ENCODE data around the gene CCDC107. TPM values are rescaled to one million over a fixed set of nuclear protein-coding genes. Genes with fewer than 3 reads are reported as not detected.
"Not testable (repeated sequence)": the region's sequence is repeated elsewhere in the genome, so short reads cannot be mapped to it uniquely, and the experiment has no call there.

Gene CCDC107, protein sequence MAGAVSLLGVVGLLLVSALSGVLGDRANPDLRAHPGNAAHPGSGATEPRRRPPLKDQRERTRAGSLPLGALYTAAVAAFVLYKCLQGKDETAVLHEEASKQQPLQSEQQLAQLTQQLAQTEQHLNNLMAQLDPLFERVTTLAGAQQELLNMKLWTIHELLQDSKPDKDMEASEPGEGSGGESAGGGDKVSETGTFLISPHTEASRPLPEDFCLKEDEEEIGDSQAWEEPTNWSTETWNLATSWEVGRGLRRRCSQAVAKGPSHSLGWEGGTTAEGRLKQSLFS
- total RNA-seq, result 11.0 TPM

DNA sequence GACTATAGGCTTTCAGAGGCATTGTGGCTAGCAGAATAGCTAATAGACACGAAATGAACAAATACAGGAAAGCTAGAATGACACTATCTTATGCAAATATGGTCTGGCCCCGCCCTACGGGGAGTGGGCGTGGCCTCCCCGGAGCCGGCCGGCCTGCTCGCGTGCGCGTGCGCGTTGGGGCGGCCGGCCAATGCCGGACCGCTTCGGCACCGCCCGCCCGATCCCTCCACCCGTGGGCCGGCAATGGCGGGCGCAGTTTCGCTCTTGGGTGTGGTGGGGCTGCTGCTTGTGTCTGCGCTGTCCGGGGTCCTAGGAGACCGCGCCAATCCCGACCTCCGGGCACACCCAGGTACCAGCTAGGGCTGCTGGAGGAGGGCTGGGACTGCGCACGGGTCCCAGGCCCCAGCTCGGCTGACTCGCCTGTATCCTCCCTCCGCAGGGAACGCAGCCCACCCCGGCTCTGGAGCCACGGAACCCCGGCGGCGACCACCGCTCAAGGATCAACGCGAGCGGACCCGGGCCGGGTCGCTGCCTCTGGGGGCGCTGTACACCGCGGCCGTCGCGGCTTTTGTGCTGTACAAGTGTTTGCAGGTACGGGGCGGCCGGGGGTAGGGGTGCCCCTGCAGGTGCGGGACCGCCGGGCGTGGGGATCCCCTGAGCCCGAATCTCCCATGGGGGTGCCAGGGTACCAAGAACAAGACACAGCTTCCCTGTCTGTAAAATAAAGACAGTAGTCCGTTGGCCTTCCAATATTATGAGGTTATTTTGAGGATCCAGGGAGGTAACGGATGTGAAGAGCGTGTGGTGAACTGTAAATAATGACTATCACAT lies at the start of gene CCDC107:
Gene CCDC107, plus strand, starts transcription at position 156 of the 831 bp plus-strand sequence. Its CDS starts 88 bp downstream, at position 244.
- H3K4me1 ChIP-seq (ENCODE audit: control insufficient read depth in 3 of 3, insufficient read depth in 3 of 3, low read length in 3 of 3), result peaks cover 26 to 44% (median 28%) of the 10 kb centered on the region in 3 donors
- peak within 1 kb of the TSS; percentile 76 to 91 (median 90) for H3K4me3 ChIP-seq (ENCODE audit: low read length in 3 of 3)
- H3K36me3 ChIP-seq (ENCODE audit: control insufficient read depth in 3 of 3, insufficient read depth in 3 of 3, low read length in 3 of 3), result peaks cover 9 to 11% (median 11%) of the 10 kb centered on the region in 3 donors
- no peaks in the 10 kb centered on the region for H3K9me3 ChIP-seq (ENCODE audit: control insufficient read depth in 3 of 3, low read length in 3 of 3)
- no peaks in the 10 kb centered on the region for H3K27me3 ChIP-seq (ENCODE audit: control insufficient read depth in 3 of 3, insufficient read depth in 3 of 3, low read length in 3 of 3)
- peak within 1 kb of the TSS; percentile 99 for H3K27ac ChIP-seq (ENCODE audit: low read depth, low read length)
- H3K9ac ChIP-seq (ENCODE audit: low read depth in 1 of 3, low read length in 3 of 3), result peak within 1 kb of the TSS; percentile 95 to 99 (median 99)

DNA sequence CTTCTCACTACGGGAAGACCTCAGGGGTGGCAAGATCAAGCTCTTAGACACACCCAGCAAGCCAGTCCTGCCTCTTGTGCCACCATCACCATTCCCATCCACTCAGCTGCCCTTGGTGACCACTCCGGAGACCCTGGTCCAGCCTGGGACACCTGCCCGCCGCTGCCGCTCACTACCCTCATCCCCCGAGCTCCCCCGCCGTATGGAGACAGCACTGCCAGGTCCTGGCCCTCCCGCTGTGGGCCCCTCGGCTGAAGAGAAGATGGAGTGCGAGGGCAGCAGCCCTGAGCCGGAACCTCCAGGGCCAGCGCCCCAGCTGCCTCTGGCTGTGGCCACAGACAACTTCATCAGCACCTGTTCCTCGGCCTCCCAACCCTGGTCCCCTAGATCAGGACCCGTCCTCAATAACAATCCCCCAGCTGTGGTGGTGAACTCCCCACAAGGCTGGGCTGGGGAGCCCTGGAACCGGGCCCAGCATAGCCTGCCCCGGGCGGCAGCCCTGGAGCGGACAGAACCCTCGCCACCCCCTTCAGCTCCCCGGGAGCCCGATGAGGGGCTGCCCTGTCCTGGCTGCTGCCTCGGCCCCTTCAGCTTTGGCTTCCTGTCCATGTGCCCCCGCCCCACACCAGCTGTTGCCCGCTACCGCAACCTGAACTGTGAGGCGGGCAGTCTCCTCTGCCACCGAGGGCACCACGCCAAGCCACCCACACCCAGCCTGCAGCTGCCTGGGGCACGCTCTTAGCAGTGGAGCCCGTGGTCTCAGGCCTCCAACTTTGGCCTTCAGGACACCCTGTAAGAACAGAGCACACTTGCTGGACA lies 48.9 kb upstream of the CCDC107 start:
- Histone ChIP-seq H3K9ac (ENCODE audit: low read depth in 1 of 3, low read length in 3 of 3) (peak overlapping the region in 2 of 3 donors; percentile 45 to 60), H3K9me3 (ENCODE audit: control insufficient read depth in 3 of 3, low read length in 3 of 3) (no peaks in the 10 kb centered on the region), H3K36me3 (ENCODE audit: control insufficient read depth in 3 of 3, insufficient read depth in 3 of 3, low read length in 3 of 3) (peaks cover 13 to 20% (median 19%) of the 10 kb centered on the region in 3 donors), H3K4me1 (ENCODE audit: control insufficient read depth in 3 of 3, insufficient read depth in 3 of 3, low read length in 3 of 3) (peaks cover 30 to 45% (median 32%) of the 10 kb centered on the region in 3 donors), H3K4me3 (ENCODE audit: low read length in 3 of 3) (no peak overlapping the region), H3K27ac (ENCODE audit: low read depth, low read length) (peak overlapping the region; percentile 71), H3K27me3 (ENCODE audit: control insufficient read depth in 3 of 3, insufficient read depth in 3 of 3, low read length in 3 of 3) (no peaks in the 10 kb centered on the region)

DNA sequence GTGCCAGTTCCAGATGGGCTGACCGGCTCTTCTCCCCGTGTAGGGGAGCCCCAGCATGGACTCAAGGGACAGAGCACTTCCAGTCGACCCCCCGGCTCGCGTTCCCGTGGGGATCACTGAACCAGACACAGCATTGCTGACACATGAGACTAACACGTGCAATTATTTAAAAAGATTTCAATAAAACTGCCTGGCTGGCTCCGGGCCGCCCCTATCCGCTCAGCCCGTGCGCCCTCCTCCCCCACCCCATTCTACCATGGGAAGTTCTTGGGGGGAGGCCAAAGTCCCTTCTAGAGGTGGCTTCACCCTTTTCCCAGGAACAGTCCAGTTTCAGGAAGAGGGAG lies 48.3 kb upstream of the CCDC107 start:
- Histone ChIP-seq H3K27me3 (ENCODE audit: control insufficient read depth in 3 of 3, insufficient read depth in 3 of 3, low read length in 3 of 3) (no peaks in the 10 kb centered on the region), H3K36me3 (ENCODE audit: control insufficient read depth in 3 of 3, insufficient read depth in 3 of 3, low read length in 3 of 3) (peaks cover 13 to 20% (median 19%) of the 10 kb centered on the region in 3 donors), H3K9ac (ENCODE audit: low read depth in 1 of 3, low read length in 3 of 3) (peak overlapping the region in 2 of 3 donors; percentile 45 to 60), H3K4me3 (ENCODE audit: low read length in 3 of 3) (no peak overlapping the region), H3K27ac (ENCODE audit: low read depth, low read length) (peak overlapping the region; percentile 71), H3K9me3 (ENCODE audit: control insufficient read depth in 3 of 3, low read length in 3 of 3) (no peaks in the 10 kb centered on the region), H3K4me1 (ENCODE audit: control insufficient read depth in 3 of 3, insufficient read depth in 3 of 3, low read length in 3 of 3) (peaks cover 24 to 40% (median 26%) of the 10 kb centered on the region in 3 donors)

DNA sequence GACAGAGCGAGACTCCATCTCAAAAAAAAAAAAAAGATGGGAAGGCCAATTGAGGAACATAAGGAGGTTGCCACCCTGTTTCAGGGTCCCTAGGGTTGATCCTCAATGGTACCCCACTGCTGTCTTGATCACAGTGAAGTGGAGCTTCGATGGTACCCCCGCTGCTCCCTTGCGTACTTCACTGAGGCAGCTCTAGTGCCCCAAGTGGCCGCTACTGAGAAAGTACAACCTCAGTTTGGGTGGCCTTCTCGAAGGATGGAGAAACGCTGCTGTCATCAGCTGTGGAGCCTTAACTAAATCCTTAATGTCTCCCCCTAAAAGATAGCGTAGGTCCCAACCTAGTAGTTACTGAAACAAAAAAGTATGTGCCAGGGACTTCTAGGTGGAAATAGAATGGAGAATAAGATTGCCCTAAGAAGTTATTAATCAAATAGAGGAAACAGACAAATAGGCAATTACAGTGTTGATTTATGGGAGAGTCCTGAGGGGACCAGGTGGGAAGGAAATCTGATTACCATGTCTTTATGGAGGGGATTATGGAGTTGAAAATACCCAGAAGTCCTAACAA lies 46.8 kb upstream of the CCDC107 start:
- no peak overlapping the region for H3K27ac ChIP-seq (ENCODE audit: low read depth, low read length)
- peaks cover 16 to 33% (median 19%) of the 10 kb centered on the region in 3 donors for H3K4me1 ChIP-seq (ENCODE audit: control insufficient read depth in 3 of 3, insufficient read depth in 3 of 3, low read length in 3 of 3)
- H3K27me3 ChIP-seq (ENCODE audit: control insufficient read depth in 3 of 3, insufficient read depth in 3 of 3, low read length in 3 of 3), result peaks cover under 1 to 3% (median 2%) of the 10 kb centered on the region in 3 donors
- H3K36me3 ChIP-seq (ENCODE audit: control insufficient read depth in 3 of 3, insufficient read depth in 3 of 3, low read length in 3 of 3), result peaks cover 13 to 20% (median 19%) of the 10 kb centered on the region in 3 donors
- no peak overlapping the region for H3K4me3 ChIP-seq (ENCODE audit: low read length in 3 of 3)
- no peak overlapping the region for H3K9ac ChIP-seq (ENCODE audit: low read depth in 1 of 3, low read length in 3 of 3)
- no peaks in the 10 kb centered on the region for H3K9me3 ChIP-seq (ENCODE audit: control insufficient read depth in 3 of 3, low read length in 3 of 3)

DNA sequence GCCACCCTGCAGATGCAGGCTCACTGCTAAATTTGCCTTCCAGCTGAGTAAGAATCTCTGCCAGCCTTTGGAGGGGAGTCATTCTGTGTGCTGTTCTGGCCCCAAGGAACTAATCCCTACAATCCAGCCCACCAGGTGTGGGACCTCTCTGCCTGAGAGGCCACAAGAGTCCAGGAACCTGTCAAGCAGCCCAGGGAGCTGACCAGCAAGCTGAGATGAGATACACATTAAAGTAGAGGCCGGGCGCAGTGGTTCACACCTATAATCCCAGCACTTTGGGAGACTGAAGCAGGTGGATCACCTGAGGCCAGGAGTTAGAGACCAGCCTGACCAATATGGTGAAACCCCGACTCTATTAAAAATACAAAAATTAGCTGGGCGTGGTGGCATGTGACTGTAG lies 46.0 kb upstream of the CCDC107 start:
- peaks cover 10 to 25% (median 13%) of the 10 kb centered on the region in 3 donors for H3K4me1 ChIP-seq (ENCODE audit: control insufficient read depth in 3 of 3, insufficient read depth in 3 of 3, low read length in 3 of 3)
- not testable (repeated sequence) for H3K27ac ChIP-seq (ENCODE audit: low read depth, low read length); H3K4me3 ChIP-seq (ENCODE audit: low read length in 3 of 3); H3K27me3 ChIP-seq (ENCODE audit: control insufficient read depth in 3 of 3, insufficient read depth in 3 of 3, low read length in 3 of 3); H3K9ac ChIP-seq (ENCODE audit: low read depth in 1 of 3, low read length in 3 of 3); H3K9me3 ChIP-seq (ENCODE audit: control insufficient read depth in 3 of 3, low read length in 3 of 3)
- peaks cover 13 to 19% (median 14%) of the 10 kb centered on the region in 3 donors for H3K36me3 ChIP-seq (ENCODE audit: control insufficient read depth in 3 of 3, insufficient read depth in 3 of 3, low read length in 3 of 3)

DNA sequence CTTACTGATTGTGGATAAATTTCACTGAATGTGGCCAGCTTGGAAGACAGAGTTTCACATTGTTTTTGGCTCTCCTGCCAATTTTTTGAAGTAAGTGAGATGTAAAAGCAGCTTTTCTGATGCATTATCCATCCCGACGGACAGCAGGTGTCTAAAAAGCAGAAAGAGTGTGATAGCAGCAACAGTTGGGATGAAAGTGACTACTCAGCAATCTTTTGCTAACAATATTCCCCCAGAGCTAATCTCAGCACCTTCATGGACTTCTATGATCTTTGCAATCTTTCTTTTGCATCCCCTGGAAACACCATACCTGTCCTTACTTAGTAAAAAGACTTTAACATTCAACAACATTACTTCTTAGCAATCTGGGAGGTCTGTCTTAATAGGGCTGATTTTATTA lies 45.2 kb upstream of the CCDC107 start:
- no peak overlapping the region for H3K4me3 ChIP-seq (ENCODE audit: low read length in 3 of 3)
- no peak overlapping the region for H3K27ac ChIP-seq (ENCODE audit: low read depth, low read length)
- H3K36me3 ChIP-seq (ENCODE audit: control insufficient read depth in 3 of 3, insufficient read depth in 3 of 3, low read length in 3 of 3), result peaks cover 10 to 13% (median 13%) of the 10 kb centered on the region in 3 donors
- peaks cover 16 to 29% (median 16%) of the 10 kb centered on the region in 3 donors for H3K4me1 ChIP-seq (ENCODE audit: control insufficient read depth in 3 of 3, insufficient read depth in 3 of 3, low read length in 3 of 3)
- H3K9ac ChIP-seq (ENCODE audit: low read depth in 1 of 3, low read length in 3 of 3), result no peak overlapping the region
- H3K27me3 ChIP-seq (ENCODE audit: control insufficient read depth in 3 of 3, insufficient read depth in 3 of 3, low read length in 3 of 3), result peaks cover 13 to 17% (median 15%) of the 10 kb centered on the region in 3 donors
- H3K9me3 ChIP-seq (ENCODE audit: control insufficient read depth in 3 of 3, low read length in 3 of 3), result no peaks in the 10 kb centered on the region

DNA sequence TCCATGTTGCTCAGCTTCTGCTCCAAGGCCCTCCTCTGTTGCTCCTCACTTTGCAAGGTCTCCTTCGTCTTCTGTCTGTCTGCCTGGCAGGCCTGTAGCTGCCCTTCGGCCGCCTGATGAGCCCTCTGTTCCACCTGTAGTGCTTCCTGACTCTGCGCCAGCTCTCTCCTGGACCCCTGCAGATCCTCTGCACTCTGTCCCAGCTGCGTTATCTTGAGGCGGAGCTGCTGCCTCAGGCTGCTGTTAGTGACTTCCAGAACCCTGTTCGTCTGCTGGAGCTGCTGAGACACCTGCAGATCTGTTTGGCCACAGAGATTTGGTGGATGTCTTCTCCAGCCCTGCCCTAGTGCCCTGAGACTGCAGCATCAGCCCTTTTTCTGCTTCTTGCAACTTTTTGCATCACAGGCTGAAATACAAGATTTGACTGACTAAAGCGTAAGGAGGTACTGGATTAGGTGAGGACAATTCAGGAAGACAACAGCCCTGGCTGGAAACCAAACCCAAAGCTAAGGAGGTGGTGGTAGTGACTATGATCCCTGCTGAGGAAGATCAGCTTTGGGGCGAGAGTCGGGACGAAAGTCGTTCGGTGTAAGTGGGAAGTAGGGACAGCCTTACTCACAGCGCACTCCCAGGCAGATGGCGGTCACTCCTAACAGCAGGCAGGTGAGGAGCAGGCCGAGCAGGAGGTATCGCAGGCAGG lies 42.0 kb upstream of the CCDC107 start:
- H3K27ac ChIP-seq (ENCODE audit: low read depth, low read length), result no peak overlapping the region
- H3K4me3 ChIP-seq (ENCODE audit: low read length in 3 of 3), result no peak overlapping the region

DNA sequence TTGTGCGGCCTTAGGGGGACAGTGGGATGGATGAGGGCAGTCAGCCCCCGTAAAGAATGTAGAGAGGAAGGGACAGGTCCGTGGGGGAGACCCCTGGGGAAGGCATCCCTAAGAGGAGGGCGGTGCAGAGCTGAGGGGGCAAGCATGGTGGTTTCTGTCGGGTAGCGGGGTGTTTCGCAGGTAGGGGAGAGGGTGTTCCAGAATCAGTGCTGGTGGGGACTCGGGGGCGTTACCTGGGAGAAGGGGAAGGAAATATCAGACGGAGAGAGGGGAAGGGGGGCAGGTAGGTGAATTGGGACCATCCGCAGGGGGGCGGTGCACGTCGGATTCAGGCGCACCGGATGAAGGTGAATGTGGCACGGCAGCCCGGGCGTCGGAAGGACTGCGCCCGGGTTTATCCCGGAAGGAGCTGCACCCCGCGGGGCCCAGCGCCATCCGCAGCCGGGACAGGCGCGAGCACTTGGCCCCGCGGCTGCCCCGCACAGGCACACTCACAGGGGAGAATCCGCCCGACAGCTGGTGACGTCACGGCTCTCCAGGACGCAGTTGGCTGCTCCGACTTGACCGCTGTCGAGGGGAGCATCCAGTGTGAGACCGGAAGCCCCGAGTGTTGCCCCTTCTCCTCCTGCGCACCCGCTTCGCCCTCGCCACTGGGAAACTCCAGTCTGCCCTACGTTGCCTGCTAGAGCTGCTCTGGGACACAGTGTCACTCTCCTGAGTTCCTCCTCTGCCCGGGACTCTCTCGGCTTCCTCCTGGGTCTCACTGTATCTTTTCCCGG lies 41.2 kb upstream of the CCDC107 start:
- Histone ChIP-seq H3K27me3 (ENCODE audit: control insufficient read depth in 3 of 3, insufficient read depth in 3 of 3, low read length in 3 of 3) (peaks cover 19 to 25% (median 21%) of the 10 kb centered on the region in 3 donors), H3K27ac (ENCODE audit: low read depth, low read length) (no peak overlapping the region), H3K4me1 (ENCODE audit: control insufficient read depth in 3 of 3, insufficient read depth in 3 of 3, low read length in 3 of 3) (peaks cover 5 to 15% (median 6%) of the 10 kb centered on the region in 3 donors), H3K4me3 (ENCODE audit: low read length in 3 of 3) (peak overlapping the region; percentile 48 to 65 (median 51)), H3K9ac (ENCODE audit: low read depth in 1 of 3, low read length in 3 of 3) (peak overlapping the region in 2 of 3 donors; percentile 50 to 71), H3K9me3 (ENCODE audit: control insufficient read depth in 3 of 3, low read length in 3 of 3) (no peaks in the 10 kb centered on the region), H3K36me3 (ENCODE audit: control insufficient read depth in 3 of 3, insufficient read depth in 3 of 3, low read length in 3 of 3) (no peaks in the 10 kb centered on the region)

More for the DNA sequence above, 42.0 kb upstream of the CCDC107 start:
- Histone ChIP-seq H3K9me3 (ENCODE audit: control insufficient read depth in 3 of 3, low read length in 3 of 3) (no peaks in the 10 kb centered on the region), H3K36me3 (ENCODE audit: control insufficient read depth in 3 of 3, insufficient read depth in 3 of 3, low read length in 3 of 3) (no peaks in the 10 kb centered on the region), H3K27me3 (ENCODE audit: control insufficient read depth in 3 of 3, insufficient read depth in 3 of 3, low read length in 3 of 3) (peaks cover 19 to 25% (median 21%) of the 10 kb centered on the region in 3 donors), H3K4me1 (ENCODE audit: control insufficient read depth in 3 of 3, insufficient read depth in 3 of 3, low read length in 3 of 3) (peaks cover 5 to 15% (median 8%) of the 10 kb centered on the region in 3 donors), H3K9ac (ENCODE audit: low read depth in 1 of 3, low read length in 3 of 3) (no peak overlapping the region)

Data from skeletal muscle tissue (tissue), 4 donors.